Cardiac fibroblast (primary cell): ENCODE results near the gene CFAP299.
"Not testable (repeated sequence)": the region's sequence is repeated elsewhere in the genome, so short reads cannot be mapped to it uniquely, and the experiment has no call there.

Experiments used
- DNase-seq, 2 donors: peaks; one replicate each; pipeline versions ENCODE4 v3.0.0 to v3.0.0-alpha.2; 2010; ENCODE audit warnings: low read depth in 2 of 2
- H3K4me3 ChIP-seq, 2 donors: replicated peaks in 1 of 2; 1 replicate in 1 of 2; 2 replicates in 1 of 2; pipeline ENCODE4 v1.5.1; 2011; ENCODE audit warnings: low read depth in 2 of 2, low read length in 2 of 2, mild to moderate bottlenecking in 2 of 2, moderate library complexity in 1 of 2
- CTCF ChIP-seq: IDR thresholded peaks from one replicate; pipeline ENCODE4 v1.5.1; 2011; ENCODE audit warnings: low read depth, mild to moderate bottlenecking, low read length, inconsistent platforms

The CFAP299 gene

GRCh38 chr4:80798082-80798481 is 462.6 kb downstream of the CFAP299 start:
- TF ChIP-seq CTCF = no peak
- no peak for DNase-seq
- H3K4me3 ChIP-seq = no peak overlapping the region

- not testable (repeated sequence) for H3K4me3 ChIP-seq, DNase-seq
These were observed 465.2 kb downstream of the CFAP299 start for GRCh38 chr4:80800719-80801118.

- no peak for DNase-seq
- no peak for TF ChIP-seq CTCF
- no peak overlapping the region for H3K4me3 ChIP-seq
These were observed 467.8 kb downstream of the CFAP299 start for GRCh38 chr4:80803337-80803736.

- DNase-seq = no peak
- H3K4me3 ChIP-seq = no peak overlapping the region
- no peak for TF ChIP-seq CTCF
These were observed 470.9 kb downstream of the CFAP299 start for GRCh38 chr4:80806472-80806871.

GRCh38 chr4:80809039-80809729 is 473.7 kb downstream of the CFAP299 start:
- H3K4me3 ChIP-seq = no peak overlapping the region
- TF ChIP-seq CTCF = no peak
- DNase-seq = no peak

GRCh38 chr4:80811406-80811805 is 475.9 kb downstream of the CFAP299 start:
- no peak for DNase-seq
- H3K4me3 ChIP-seq = no peak overlapping the region
- TF ChIP-seq CTCF = no peak

- no peak for TF ChIP-seq CTCF
- DNase-seq = no peak
- H3K4me3 ChIP-seq = no peak overlapping the region
These were observed 476.6 kb downstream of the CFAP299 start for GRCh38 chr4:80812145-80812544.
